Progenitor cell of endocrine pancreas (in vitro differentiated cells): ENCODE results near the gene MRPL55. TPM values are rescaled to one million over a fixed set of nuclear protein-coding genes. Genes with fewer than 3 reads are reported as not detected.

Experiments used
- DNase-seq: peaks from one replicate; pipeline ENCODE4 v3.0.0; 2021; ENCODE audit warnings: low spot score; ENCODE audit not compliant: unreplicated experiment
- H3K27ac Mint-ChIP-seq: 2 replicates; pipeline ENCODE4 v1.8.0; 2021; ENCODE audit warnings: mild to moderate bottlenecking, moderate library complexity, mixed read lengths
- H3K27me3 Mint-ChIP-seq: 2 replicates; pipeline ENCODE4 v1.8.0; 2021; ENCODE audit warnings: mixed read lengths
- H3K36me3 Mint-ChIP-seq: 2 replicates; pipeline ENCODE4 v1.8.0; 2022; ENCODE audit warnings: mixed read lengths; ENCODE audit not compliant: insufficient read depth
- H3K4me1 Mint-ChIP-seq: 2 replicates; pipeline ENCODE4 v1.8.0; 2021; ENCODE audit warnings: low read depth, mixed read lengths
- H3K4me3 Mint-ChIP-seq: 2 replicates; pipeline ENCODE4 v1.8.0; 2021; ENCODE audit warnings: low read depth, mild to moderate bottlenecking, moderate library complexity, mixed read lengths
- H3K9me3 Mint-ChIP-seq: 2 replicates; pipeline ENCODE4 v1.8.0; 2021; ENCODE audit warnings: low read depth, mixed read lengths
- CTCF ChIP-seq: fragments of 200-600 bp; sonication (generic); IDR thresholded peaks from one replicate; pipeline ENCODE4 v1.5.0; 2021; ENCODE audit warnings: antibody characterized with exemption, mild to moderate bottlenecking; ENCODE audit not compliant: unreplicated experiment
- total RNA-seq: library from RNA; stranded (reverse); gene quantifications from 2 replicates; pipeline ENCODE4 v1.2.1, GENCODE V29; 2021

The MRPL55 gene
- total RNA-seq, 1 donor from 2014 or later, result 50.3 TPM

GRCh38 chr1:228146417-228147150 is 37.5 kb upstream of the MRPL55 start:
- Mint-ChIP-seq H3K9me3 (no peaks in the 10 kb centered on the region), H3K4me1 (peaks cover 2% of the 10 kb centered on the region), H3K27me3 (no peaks in the 10 kb centered on the region), H3K4me3 (no peak overlapping the region), H3K36me3 (no peaks in the 10 kb centered on the region), H3K27ac (no peak overlapping the region)
- TF ChIP-seq CTCF, result no peak
- no peak for DNase-seq

- Mint-ChIP-seq H3K9me3 (no peaks in the 10 kb centered on the region), H3K4me1 (peaks cover 5% of the 10 kb centered on the region), H3K4me3 (no peak overlapping the region), H3K36me3 (no peaks in the 10 kb centered on the region), H3K27me3 (no peaks in the 10 kb centered on the region), H3K27ac (no peak overlapping the region)
- DNase-seq, result no peak
- no peak for TF ChIP-seq CTCF
These were observed 36.6 kb upstream of the MRPL55 start for GRCh38 chr1:228145463-228146416.

GRCh38 chr1:228144993-228145343 is 35.9 kb upstream of the MRPL55 start:
- no peak for TF ChIP-seq CTCF
- Mint-ChIP-seq H3K4me3 (no peak overlapping the region), H3K27ac (no peak overlapping the region), H3K27me3 (no peaks in the 10 kb centered on the region), H3K4me1 (peaks cover 5% of the 10 kb centered on the region), H3K36me3 (no peaks in the 10 kb centered on the region), H3K9me3 (no peaks in the 10 kb centered on the region)
- no peak for DNase-seq

- Mint-ChIP-seq H3K4me3 (no peak overlapping the region), H3K4me1 (peaks cover 5% of the 10 kb centered on the region), H3K27me3 (no peaks in the 10 kb centered on the region), H3K27ac (no peak overlapping the region), H3K36me3 (no peaks in the 10 kb centered on the region), H3K9me3 (no peaks in the 10 kb centered on the region)
- DNase-seq, result no peak
- TF ChIP-seq CTCF, result no peak
These were observed 35.3 kb upstream of the MRPL55 start for GRCh38 chr1:228144193-228144992.
